ENCODE results near the gene KCNMA1. TPM values are rescaled to one million over a fixed set of nuclear protein-coding genes. Genes with fewer than 3 reads are reported as not detected.

Gene KCNMA1
- total RNA-seq, 4 donors from 2014 or later = 4.6 to 10.5 (median 7.8) TPM

DNA sequence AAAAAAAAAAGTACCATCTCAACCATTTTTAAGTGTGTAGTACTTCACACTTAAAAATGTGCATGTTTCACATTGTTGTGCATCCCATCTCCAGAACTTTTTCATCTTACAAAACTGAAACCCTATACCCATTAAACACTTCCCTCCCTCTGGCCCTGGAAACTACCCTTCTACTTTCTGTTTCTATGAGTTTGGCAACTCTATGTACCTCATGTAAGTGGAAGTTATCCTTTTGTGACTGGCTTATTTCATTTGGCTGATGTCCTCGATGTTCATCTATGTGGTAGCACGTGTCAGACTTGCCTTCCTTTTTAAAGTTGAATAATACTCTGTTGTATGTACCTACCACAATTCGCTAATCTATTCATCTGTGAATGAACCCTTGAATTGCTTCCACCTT lies 12.2 kb downstream of the KCNMA1 start:
- TF ChIP-seq POLR2AphosphoS5 (IDR thresholded peaks at IDR 0.05) (no peak), EP300 (IDR thresholded peaks at IDR 0.05) (no peak), CTCF (IDR thresholded peaks at IDR 0.05) (no peak), POLR2A (IDR thresholded peaks at IDR 0.05) (no peak)
- Histone ChIP-seq H3K9me3 (no peaks in the 10 kb centered on the region), H3K4me3 (no peak overlapping the region), H3K4me1 (no peaks in the 10 kb centered on the region), H3K27me3 (no peaks in the 10 kb centered on the region), H3K27ac (no peak overlapping the region), H3K36me3 (no peaks in the 10 kb centered on the region)
- DNase-seq (ENCODE audit: low spot score in 2 of 2) = no peak
- WGBS = 71% methylated on average over 3 of the region's 3 CpGs

DNA sequence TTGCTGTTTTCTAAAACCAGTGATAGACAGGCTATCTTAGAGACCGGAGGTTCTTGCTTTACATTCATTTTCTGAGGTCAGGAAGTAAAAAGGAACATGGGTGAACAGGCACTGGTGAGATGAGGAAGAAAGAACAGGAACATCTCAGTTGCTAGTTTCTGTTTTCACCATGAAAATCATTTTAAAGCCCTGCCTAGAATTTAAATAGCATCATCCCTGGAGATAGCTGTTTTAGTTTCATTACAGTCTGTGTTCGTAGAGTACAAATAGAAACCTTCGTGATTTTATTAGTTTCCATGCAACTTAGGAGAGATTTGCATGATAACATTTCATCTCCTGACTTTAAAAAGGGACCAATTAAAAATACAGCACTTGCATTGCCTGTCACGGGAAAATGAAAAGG lies 14.7 kb downstream of the KCNMA1 start:
- WGBS = 32% methylated on average over 4 of the region's 4 CpGs

GRCh38 chr10:77620731-77621130 lies 16.9 kb downstream of the KCNMA1 start:
- H3K36me3 ChIP-seq = no peaks in the 10 kb centered on the region
- 86% methylated on average over 6 of the region's 6 CpGs for WGBS
- peaks cover 8% of the 10 kb centered on the region for H3K27me3 ChIP-seq
- TF ChIP-seq POLR2AphosphoS5 (IDR thresholded peaks at IDR 0.05) (no peak), POLR2A (IDR thresholded peaks at IDR 0.05) (no peak), EP300 (IDR thresholded peaks at IDR 0.05) (no peak), CTCF (IDR thresholded peaks at IDR 0.05) (no peak)
- no peak overlapping the region for H3K4me3 ChIP-seq
- H3K9me3 ChIP-seq = no peaks in the 10 kb centered on the region
- H3K4me1 ChIP-seq = no peaks in the 10 kb centered on the region
- no peak overlapping the region for H3K27ac ChIP-seq
- no peak for DNase-seq (ENCODE audit: low spot score in 2 of 2)

More for the DNA sequence above, 14.7 kb downstream of the KCNMA1 start:
- H3K4me3 ChIP-seq = no peak overlapping the region
- H3K27ac ChIP-seq = no peak overlapping the region
- no peaks in the 10 kb centered on the region for H3K27me3 ChIP-seq
- no peaks in the 10 kb centered on the region for H3K4me1 ChIP-seq
- no peak for DNase-seq (ENCODE audit: low spot score in 2 of 2)
- no peaks in the 10 kb centered on the region for H3K36me3 ChIP-seq
- TF ChIP-seq EP300 (IDR thresholded peaks at IDR 0.05) (no peak), POLR2A (IDR thresholded peaks at IDR 0.05) (no peak), POLR2AphosphoS5 (IDR thresholded peaks at IDR 0.05) (no peak), CTCF (IDR thresholded peaks at IDR 0.05) (no peak)
- no peaks in the 10 kb centered on the region for H3K9me3 ChIP-seq

DNA sequence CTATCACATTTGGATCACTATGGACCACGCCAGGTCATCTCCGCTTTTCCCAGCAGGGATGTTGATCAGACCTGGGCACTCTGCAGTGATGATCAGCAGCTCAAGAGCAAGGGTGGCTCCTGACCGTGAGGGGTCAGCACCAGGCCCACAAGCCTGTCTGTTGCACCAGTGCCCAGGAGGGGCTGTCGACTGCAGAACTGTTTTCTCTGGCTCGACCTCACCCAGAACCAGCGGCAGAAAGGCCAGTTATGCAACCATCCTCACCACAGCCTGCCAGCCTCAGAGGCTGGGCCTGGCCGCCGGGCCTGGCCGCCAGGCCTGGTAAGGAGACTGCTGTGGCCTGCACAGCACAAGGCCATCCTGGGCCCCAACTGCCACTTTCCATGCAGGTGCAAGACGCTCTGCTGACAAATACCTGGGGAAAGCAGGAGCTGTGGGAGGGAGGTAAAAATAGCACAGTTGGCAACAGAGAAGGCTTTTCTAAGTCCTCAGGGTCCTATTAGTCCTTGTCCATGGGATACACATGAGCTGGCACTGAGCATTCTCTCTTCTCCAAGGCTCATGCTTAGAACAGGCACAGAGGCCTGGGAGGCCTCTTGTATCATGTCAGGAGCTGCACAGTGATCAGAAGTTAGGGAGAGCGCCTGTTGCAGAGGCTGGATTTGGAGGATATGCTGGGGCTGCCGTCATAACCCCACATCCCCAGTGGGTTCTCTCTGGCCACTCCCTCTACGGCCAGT lies 17.5 kb downstream of the KCNMA1 start:
- TF ChIP-seq POLR2A (IDR thresholded peaks at IDR 0.05) (no peak), POLR2AphosphoS5 (IDR thresholded peaks at IDR 0.05) (no peak), EP300 (IDR thresholded peaks at IDR 0.05) (no peak), CTCF (IDR thresholded peaks at IDR 0.05) (no peak)
- 83% methylated on average over 9 of the region's 13 CpGs for WGBS
- Histone ChIP-seq H3K27ac (no peak overlapping the region), H3K27me3 (peaks cover 8% of the 10 kb centered on the region), H3K36me3 (no peaks in the 10 kb centered on the region), H3K9me3 (no peaks in the 10 kb centered on the region), H3K4me1 (no peaks in the 10 kb centered on the region), H3K4me3 (no peak overlapping the region)
- DNase-seq (ENCODE audit: low spot score in 2 of 2) = no peak

DNA sequence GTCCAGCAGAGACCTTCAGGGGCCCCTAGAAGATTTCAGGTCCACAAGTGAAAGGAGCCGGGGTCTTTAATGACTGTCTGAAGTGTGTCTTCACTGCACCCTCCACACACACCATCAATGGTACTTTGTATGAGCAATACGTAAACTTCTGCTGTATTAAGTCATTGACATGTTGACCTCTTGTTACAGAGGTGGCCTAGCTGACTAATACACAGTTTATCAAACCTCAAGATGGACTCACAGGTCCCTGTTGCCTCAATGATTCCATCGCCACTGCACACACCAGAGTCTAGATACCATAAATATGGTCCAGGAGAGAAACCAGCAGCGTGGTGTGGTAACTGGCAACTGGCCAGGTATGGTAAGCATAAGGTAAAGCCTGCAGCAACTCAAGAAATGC lies 19.5 kb downstream of the KCNMA1 start:
- no peak overlapping the region for H3K4me3 ChIP-seq
- H3K9me3 ChIP-seq = no peaks in the 10 kb centered on the region
- TF ChIP-seq CTCF (IDR thresholded peaks at IDR 0.05) (no peak), POLR2A (IDR thresholded peaks at IDR 0.05) (no peak), POLR2AphosphoS5 (IDR thresholded peaks at IDR 0.05) (no peak), EP300 (IDR thresholded peaks at IDR 0.05) (no peak)
- no peak for DNase-seq (ENCODE audit: low spot score in 2 of 2)
- H3K27ac ChIP-seq = no peak overlapping the region
- H3K4me1 ChIP-seq = no peaks in the 10 kb centered on the region
- H3K36me3 ChIP-seq = no peaks in the 10 kb centered on the region
- WGBS = 81% methylated on average over 4 of the region's 4 CpGs
- peaks cover 8% of the 10 kb centered on the region for H3K27me3 ChIP-seq
